ENCODE data around the gene CRABP1.

The CRABP1 gene

GRCh38 chr15:78340231-78341056 lies at the start of gene CRABP1:
CRABP1 (plus strand) TSS chr15:78340353; CDS start chr15:78340429, 76 bp downstream.
- peaks cover 37 to 54% of the 10 kb centered on the region in 2 donors for H3K27me3 Mint-ChIP-seq

GRCh38 chr15:78291052-78291451 lies 49.1 kb upstream of the CRABP1 start:
- DNase-seq (no peak), ATAC-seq (replicated peaks) (no peak)
- no peaks in the 10 kb centered on the region for H3K9me3 Mint-ChIP-seq
- H3K27ac Mint-ChIP-seq, result peak overlapping the region; percentile 4
- H3K36me3 Mint-ChIP-seq, result peaks cover 43 to 67% of the 10 kb centered on the region in 2 donors
- H3K27me3 Mint-ChIP-seq, result no peaks in the 10 kb centered on the region
- peaks cover 0 to 4% of the 10 kb centered on the region in 2 donors for H3K4me1 Mint-ChIP-seq
- H3K4me3 Mint-ChIP-seq, result no peak overlapping the region

More at GRCh38 chr15:78340231-78341056, at the start of gene CRABP1:
- no peak for ATAC-seq (replicated peaks)
- no peak for DNase-seq
- Mint-ChIP-seq H3K4me3 (no peak within 1 kb of the TSS), H3K4me1 (no peaks in the 10 kb centered on the region), H3K36me3 (no peaks in the 10 kb centered on the region), H3K27ac (no peak within 1 kb of the TSS), H3K9me3 (no peaks in the 10 kb centered on the region)

GRCh38 chr15:78291698-78292097 lies 48.5 kb upstream of the CRABP1 start:
- no peak for DNase-seq
- Mint-ChIP-seq H3K4me1 (peaks cover 0 to 4% of the 10 kb centered on the region in 2 donors), H3K9me3 (no peaks in the 10 kb centered on the region), H3K27ac (no peak overlapping the region), H3K27me3 (no peaks in the 10 kb centered on the region), H3K36me3 (peaks cover 38 to 60% of the 10 kb centered on the region in 2 donors), H3K4me3 (no peak overlapping the region)
- no peak for ATAC-seq (replicated peaks)

GRCh38 chr15:78292219-78292618 lies 47.9 kb upstream of the CRABP1 start:
- Mint-ChIP-seq H3K4me1 (peaks cover 0 to 3% of the 10 kb centered on the region in 2 donors), H3K4me3 (no peak overlapping the region), H3K27me3 (no peaks in the 10 kb centered on the region), H3K9me3 (no peaks in the 10 kb centered on the region), H3K27ac (no peak overlapping the region), H3K36me3 (peaks cover 37 to 57% of the 10 kb centered on the region in 2 donors)
- DNase-seq, result no peak
- ATAC-seq (replicated peaks), result no peak

- H3K27me3 Mint-ChIP-seq, result peaks cover 0 to 5% of the 10 kb centered on the region in 2 donors
- peaks cover 3 to 13% of the 10 kb centered on the region in 2 donors for H3K4me1 Mint-ChIP-seq
- H3K27ac Mint-ChIP-seq, result peak within 1 kb of the TSS; percentile 96
- H3K4me3 Mint-ChIP-seq, result peak within 1 kb of the TSS; percentile 98 to 99
- H3K9me3 Mint-ChIP-seq, result no peaks in the 10 kb centered on the region
- ATAC-seq (replicated peaks) (peak; percentile 96 to 98), DNase-seq (peak; percentile 89)
- peaks cover 11 to 17% of the 10 kb centered on the region in 2 donors for H3K36me3 Mint-ChIP-seq
These were observed 40.8 kb upstream of the CRABP1 start, which contains the start of gene SKIC8 for GRCh38 chr15:78299101-78299930. SKIC8 (minus strand) TSS chr15:78299609; CDS start chr15:78295686, 3,923 bp downstream.

GRCh38 chr15:78301326-78301725 lies 38.8 kb upstream of the CRABP1 start:
- Mint-ChIP-seq H3K9me3 (no peaks in the 10 kb centered on the region), H3K4me3 (peak overlapping the region in 1 of 2 donors; percentile 29), H3K27me3 (peaks cover 3 to 12% of the 10 kb centered on the region in 2 donors), H3K36me3 (peaks cover 0 to 5% of the 10 kb centered on the region in 2 donors), H3K4me1 (peaks cover 3 to 13% of the 10 kb centered on the region in 2 donors), H3K27ac (no peak overlapping the region)
- ATAC-seq (replicated peaks), result no peak
- no peak for DNase-seq

GRCh38 chr15:78301828-78302227 lies 38.3 kb upstream of the CRABP1 start:
- Mint-ChIP-seq H3K27ac (no peak overlapping the region), H3K4me3 (no peak overlapping the region), H3K4me1 (peaks cover 3 to 13% of the 10 kb centered on the region in 2 donors), H3K36me3 (peaks cover 0 to 5% of the 10 kb centered on the region in 2 donors), H3K9me3 (no peaks in the 10 kb centered on the region), H3K27me3 (peaks cover 5 to 15% of the 10 kb centered on the region in 2 donors)
- ATAC-seq (replicated peaks) (no peak), DNase-seq (no peak)

GRCh38 chr15:78302579-78303312 lies 37.4 kb upstream of the CRABP1 start:
- Mint-ChIP-seq H3K27me3 (peaks cover 7 to 18% of the 10 kb centered on the region in 2 donors), H3K4me1 (peaks cover 3 to 13% of the 10 kb centered on the region in 2 donors)
- ATAC-seq (replicated peaks), result no peak

GRCh38 chr15:78304216-78305066 lies 35.7 kb upstream of the CRABP1 start:
- no peaks in the 10 kb centered on the region for H3K9me3 Mint-ChIP-seq
- H3K36me3 Mint-ChIP-seq, result peaks cover 0 to 2% of the 10 kb centered on the region in 2 donors
- no peak for ATAC-seq (replicated peaks)
- peaks cover 11 to 35% of the 10 kb centered on the region in 2 donors for H3K27me3 Mint-ChIP-seq
- peaks cover 0 to 4% of the 10 kb centered on the region in 2 donors for H3K4me1 Mint-ChIP-seq
- no peak for DNase-seq
- no peak overlapping the region for H3K4me3 Mint-ChIP-seq
- no peak overlapping the region for H3K27ac Mint-ChIP-seq

More at GRCh38 chr15:78302579-78303312, 37.4 kb upstream of the CRABP1 start:
- no peaks in the 10 kb centered on the region for H3K9me3 Mint-ChIP-seq
- peaks cover 0 to 5% of the 10 kb centered on the region in 2 donors for H3K36me3 Mint-ChIP-seq
- no peak for DNase-seq
- peak overlapping the region; percentile 77 for H3K27ac Mint-ChIP-seq
- H3K4me3 Mint-ChIP-seq, result no peak overlapping the region

- no peak overlapping the region for H3K4me3 Mint-ChIP-seq
- no peak for DNase-seq
- H3K27me3 Mint-ChIP-seq, result peaks cover 11 to 38% of the 10 kb centered on the region in 2 donors
- ATAC-seq (replicated peaks), result no peak
- H3K4me1 Mint-ChIP-seq, result no peaks in the 10 kb centered on the region
- H3K36me3 Mint-ChIP-seq, result no peaks in the 10 kb centered on the region
- H3K27ac Mint-ChIP-seq, result no peak overlapping the region
- H3K9me3 Mint-ChIP-seq, result no peaks in the 10 kb centered on the region
These were observed 33.9 kb upstream of the CRABP1 start for GRCh38 chr15:78306176-78306774.

GRCh38 chr15:78307976-78308375 lies 32.2 kb upstream of the CRABP1 start:
- DNase-seq, result no peak
- Mint-ChIP-seq H3K4me1 (no peaks in the 10 kb centered on the region), H3K36me3 (no peaks in the 10 kb centered on the region), H3K27ac (no peak overlapping the region), H3K4me3 (no peak overlapping the region), H3K9me3 (no peaks in the 10 kb centered on the region), H3K27me3 (peaks cover 11 to 38% of the 10 kb centered on the region in 2 donors)
- ATAC-seq (replicated peaks), result no peak

- Mint-ChIP-seq H3K4me3 (no peak overlapping the region), H3K27ac (no peak overlapping the region), H3K4me1 (no peaks in the 10 kb centered on the region), H3K27me3 (peaks cover 11 to 38% of the 10 kb centered on the region in 2 donors), H3K36me3 (no peaks in the 10 kb centered on the region), H3K9me3 (no peaks in the 10 kb centered on the region)
- peak; percentile 87 to 91 for ATAC-seq (replicated peaks)
- DNase-seq, result peak; percentile 30
These were observed 31.6 kb upstream of the CRABP1 start for GRCh38 chr15:78308422-78309032.

All from stimulated activated naive B cell treated with anti-CD40 and anti-IgM and Interleukin-4, amounts not matched to agents 10 μg/mL and 1 μg/mL and 100 μg/mL, for 72 hours (primary cell).